HUDEP-2 (cell line): ENCODE measurements around the gene EFNB2.

ENCODE experiments used
- DNase-seq, 76 experiments: peaks; one replicate each; lab custom pipeline; 2025; ENCODE audit not compliant: unreplicated experiment in 76 of 76; lab: John Stamatoyannopoulos, UW

The EFNB2 gene

DNA sequence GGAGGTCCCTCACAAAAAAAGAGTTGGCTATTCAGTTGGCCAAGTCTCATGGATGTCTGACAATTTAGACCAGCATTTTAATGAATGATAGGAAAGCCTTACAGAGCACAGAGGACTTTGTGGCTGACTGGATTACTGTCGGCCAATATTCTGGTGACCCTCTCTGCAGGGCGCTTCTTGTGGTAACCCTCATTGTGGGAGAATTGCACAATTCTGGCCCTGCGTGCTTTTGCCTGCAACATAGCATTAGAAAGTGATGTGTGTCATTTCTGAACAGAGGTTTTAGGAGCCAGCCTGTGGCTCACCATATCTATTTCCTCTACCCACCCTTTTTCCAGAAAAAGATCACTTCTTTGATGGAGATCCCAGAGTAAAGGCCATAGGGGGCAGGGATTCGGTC is 71.4 kb downstream of the EFNB2 start:
- no peak for DNase-seq

DNA sequence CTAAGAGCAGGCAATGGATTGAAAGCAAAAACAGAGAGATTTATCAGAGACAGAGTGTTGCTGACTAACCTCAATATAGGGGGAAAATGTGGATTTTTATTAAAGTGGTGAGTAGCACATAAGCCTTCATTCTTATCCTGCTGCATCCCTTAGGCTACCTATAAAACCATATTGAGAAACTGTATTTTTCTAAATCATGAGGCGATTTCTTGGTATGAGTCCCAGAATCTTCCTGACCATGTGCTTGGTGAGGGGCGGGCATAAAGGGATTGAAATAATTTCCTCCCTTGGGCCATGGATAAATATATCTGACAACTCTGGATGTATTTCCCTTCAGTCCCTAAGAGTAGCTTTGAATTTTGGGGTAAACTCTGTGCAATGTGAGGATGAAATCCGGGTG is 72.8 kb downstream of the EFNB2 start:
- DNase-seq, result no peak

DNA sequence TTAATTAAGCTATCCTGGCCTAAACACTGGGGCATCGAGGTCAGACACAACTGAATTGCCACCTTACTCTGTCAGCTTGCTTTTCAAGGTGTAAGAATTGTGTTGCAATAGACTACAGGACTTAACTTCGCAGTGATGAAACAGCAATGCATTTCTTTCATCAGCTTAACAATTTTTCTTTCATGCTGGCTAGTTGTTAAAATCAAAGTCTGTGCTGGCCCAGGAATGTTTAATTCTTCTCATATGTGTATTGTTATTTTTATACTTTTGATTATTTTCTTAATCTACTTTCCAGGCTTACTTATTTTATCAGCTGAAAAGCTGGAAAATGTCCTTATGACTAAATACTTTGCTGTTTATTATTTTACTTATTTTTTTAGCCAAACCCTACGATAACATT is 79.7 kb downstream of the EFNB2 start:
- no peak for DNase-seq

DNA sequence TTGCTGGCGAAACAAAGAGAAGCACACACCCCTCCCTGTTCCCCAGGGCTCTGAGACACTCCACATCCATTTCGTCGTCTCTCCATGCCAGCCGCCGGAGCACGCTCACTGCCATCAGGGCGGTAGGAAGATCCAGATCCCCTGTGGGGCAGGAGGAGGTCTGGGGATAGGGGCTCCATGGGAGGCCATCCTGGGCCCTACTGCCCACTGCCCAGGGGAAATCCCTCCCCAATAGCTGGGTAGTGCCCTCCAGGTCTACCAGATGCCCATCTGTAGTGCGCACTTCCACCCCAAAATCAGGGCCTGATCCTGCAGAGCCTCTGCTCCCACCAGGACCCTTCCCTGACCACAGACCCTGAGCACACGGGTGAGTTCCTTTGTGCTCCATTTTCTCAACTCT is 80.3 kb downstream of the EFNB2 start:
- DNase-seq, result no peak

DNA sequence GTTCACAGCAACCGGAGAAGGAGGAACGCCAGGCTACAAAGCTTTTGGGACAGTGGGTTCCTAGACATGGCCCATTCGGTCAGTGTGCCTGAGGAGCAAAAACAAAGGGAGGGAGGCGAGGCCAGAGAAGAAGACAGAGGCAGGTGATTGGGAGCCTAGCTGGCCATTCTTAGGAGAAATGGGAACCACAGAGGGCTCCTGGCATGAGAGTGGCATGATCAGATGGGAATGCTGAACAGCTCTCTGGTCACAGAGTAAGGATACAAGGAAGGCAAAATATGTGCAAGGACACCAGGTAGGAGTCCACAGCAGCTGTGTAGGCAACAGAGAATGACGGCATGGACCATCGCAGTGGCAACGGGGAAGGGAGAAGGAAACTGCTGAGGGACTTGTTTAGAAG is 82.4 kb downstream of the EFNB2 start:
- no peak for DNase-seq

DNA sequence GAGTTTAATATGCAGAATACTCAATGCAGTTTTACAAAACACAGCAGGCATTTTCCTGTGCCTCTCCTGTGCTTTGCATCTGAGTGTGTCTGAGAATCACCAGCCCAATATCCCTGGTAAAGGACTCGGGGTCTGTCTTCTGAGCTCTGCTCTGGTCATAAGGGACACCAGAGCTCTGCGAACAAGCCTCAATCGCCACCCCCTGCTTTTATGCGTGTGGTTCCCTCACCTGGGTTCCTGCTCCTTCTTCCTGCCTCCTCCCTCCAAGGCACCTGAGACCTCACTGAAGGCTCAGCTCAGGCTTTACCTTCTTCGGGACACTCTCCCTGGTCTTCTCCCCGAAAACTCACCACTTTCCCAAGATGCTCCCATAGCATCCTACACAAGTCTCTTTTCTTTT is 84.5 kb downstream of the EFNB2 start:
- DNase-seq, result no peak

DNA sequence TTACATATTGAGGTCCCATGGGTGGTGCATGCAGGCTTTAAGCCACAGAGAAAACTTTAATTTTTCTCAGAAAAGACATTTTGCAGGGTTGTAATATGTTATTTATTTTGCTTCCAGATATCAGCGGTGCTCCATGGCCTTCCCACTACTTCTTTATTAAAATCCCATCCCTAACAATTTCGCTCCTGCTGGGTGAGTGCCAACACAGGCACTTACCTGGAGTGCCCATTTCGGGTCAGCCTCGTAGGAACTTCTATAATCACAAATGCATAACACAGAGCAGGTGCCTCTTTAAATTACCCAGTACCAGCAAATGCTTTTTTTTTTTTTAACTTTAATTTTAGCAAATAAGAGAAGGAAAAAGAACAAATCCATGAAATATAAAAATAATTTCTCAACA is 86.4 kb downstream of the EFNB2 start:
- no peak for DNase-seq

DNA sequence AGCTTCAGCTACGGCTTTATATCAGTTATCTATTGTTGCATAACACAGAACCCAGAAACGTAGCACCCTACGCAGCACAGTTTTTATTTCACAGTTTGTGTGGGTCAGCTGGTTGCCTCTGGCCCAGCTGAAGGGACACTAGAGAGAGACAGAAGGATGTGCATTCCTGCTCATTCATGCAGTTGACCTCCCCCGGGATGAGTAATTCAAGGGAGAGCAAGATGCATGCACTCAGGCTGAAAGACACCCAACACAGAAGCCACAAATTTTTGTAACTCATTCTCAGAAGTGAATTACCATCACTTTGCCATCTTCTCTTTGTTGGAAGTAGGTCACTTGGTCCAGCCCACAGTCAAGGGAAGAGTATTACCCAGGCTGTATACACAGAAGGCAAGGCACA is 89.5 kb downstream of the EFNB2 start:
- no peak for DNase-seq

DNA sequence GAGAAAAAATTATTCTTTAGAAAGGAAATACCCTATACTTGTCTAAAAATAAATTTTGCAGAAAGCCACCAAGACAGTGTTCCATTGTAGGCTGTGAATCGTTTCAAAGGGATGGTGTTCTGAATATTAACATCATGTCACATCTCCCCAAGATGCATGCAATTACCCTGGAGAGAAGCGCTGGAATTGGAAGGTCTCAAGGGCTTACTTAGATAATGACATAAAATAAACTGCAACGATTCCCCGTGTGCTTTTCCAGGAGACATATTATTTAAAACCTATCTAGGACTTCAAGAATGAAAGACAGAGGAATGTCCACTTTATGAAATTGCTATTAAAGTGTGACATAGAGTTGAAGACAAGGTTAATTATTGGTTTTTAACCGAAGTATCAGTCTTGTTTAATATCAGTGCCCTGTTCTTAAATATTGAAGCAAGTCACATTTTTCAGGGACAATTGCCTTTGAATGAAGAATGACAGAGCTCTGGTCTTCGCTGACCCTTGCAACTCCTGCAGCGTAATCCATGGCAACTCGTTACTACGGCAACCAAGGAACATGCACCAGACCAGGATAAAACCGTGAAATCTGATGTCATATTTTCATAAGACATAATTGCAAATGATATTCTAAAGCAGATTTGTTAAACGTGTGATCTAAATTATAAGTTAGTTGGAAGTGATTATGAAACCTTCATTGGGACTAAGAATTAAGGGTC is 91.7 kb downstream of the EFNB2 start:
- no peak for DNase-seq

DNA sequence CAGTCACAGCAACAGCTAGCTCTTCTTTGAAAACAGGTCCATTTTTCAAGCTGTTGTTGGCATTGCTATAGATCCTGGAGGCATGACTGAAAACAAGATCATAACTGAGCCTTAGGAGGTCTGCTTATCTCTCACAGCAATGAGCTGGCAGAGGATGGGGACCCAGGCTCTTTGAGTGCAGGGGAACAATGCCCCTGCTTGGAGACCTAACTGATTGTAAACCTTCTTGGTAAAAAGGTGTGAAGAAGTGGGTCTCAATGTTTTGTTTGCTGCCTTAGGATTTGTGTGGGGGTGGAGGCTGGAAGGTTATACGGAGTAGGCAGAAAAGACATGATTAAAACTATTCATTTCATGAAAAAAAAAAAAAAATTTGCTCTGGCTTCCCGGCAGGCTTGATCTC is 94.6 kb downstream of the EFNB2 start:
- no peak for DNase-seq
